GM04504 (cell line): ENCODE results near the gene MFAP4.

Source experiments
- DNase-seq: peaks from one replicate; pipeline ENCODE4 v3.0.0-alpha.2; 2012; ENCODE audit warnings: low read depth

MFAP4 gene

DNA sequence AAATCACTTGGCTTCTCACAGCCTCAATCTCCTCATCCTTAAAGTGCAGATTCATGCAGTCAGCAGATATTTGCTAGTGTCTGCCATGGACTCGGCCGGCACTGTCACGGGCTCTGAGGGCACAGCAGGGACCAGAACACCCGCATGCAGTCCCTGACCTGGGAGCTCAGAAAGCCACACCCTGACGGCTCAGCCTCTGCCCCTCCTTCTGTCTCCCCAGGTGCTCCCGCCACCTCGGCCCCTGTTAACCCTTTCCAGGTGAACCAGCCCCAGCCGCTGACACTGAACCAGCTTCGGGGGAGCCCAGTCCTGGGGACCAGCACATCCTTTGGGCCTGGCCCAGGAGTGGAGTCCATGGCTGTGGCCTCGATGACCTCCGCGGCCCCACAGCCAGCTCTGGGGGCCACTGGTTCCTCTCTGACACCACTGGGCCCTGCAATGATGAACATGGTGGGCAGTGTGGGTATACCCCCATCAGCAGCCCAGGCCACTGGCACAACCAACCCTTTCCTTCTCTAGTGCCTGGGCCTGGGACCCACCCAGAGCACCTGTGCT lies 53.2 kb downstream of the MFAP4 start:
- DNase-seq: no peak
